ENCODE data around the gene DCUN1D1.

GRCh38 chr3:183008800-183009199 lies 28.5 kb upstream of the DCUN1D1 start:
- TF ChIP-seq POLR2A (IDR thresholded peaks at IDR 0.05), result no peak
- no peak for TF ChIP-seq CTCF (IDR thresholded peaks at IDR 0.05)
